ENCODE results near the gene BAZ2B.

Gene BAZ2B

GRCh38 chr2:159614534-159615366, 1.6 kb downstream of the BAZ2B start:
- no peak for DNase-seq

GRCh38 chr2:159613651-159614285, 2.6 kb downstream of the BAZ2B start:
- DNase-seq: no peak

- DNase-seq: no peak
Measured at GRCh38 chr2:159613091-159613490, 3.3 kb downstream of the BAZ2B start.

- no peak for DNase-seq
Measured at GRCh38 chr2:159612255-159612901, 4.0 kb downstream of the BAZ2B start.

GRCh38 chr2:159609811-159610549, 6.4 kb downstream of the BAZ2B start:
- no peak for DNase-seq

GRCh38 chr2:159608723-159609308, 7.5 kb downstream of the BAZ2B start:
- DNase-seq: no peak

- DNase-seq: no peak
Measured at GRCh38 chr2:159608108-159608507, 8.2 kb downstream of the BAZ2B start.

- no peak for DNase-seq
Measured at GRCh38 chr2:159606287-159606686, 10.1 kb downstream of the BAZ2B start.

- DNase-seq: no peak
Measured at GRCh38 chr2:159605441-159606178, 10.7 kb downstream of the BAZ2B start.

- DNase-seq: no peak
Measured at GRCh38 chr2:159604159-159604558, 12.2 kb downstream of the BAZ2B start.

GRCh38 chr2:159600752-159601151, 15.6 kb downstream of the BAZ2B start:
- no peak for DNase-seq

GRCh38 chr2:159595410-159596046, 20.8 kb downstream of the BAZ2B start:
- DNase-seq: no peak

GRCh38 chr2:159592441-159592840, 23.9 kb downstream of the BAZ2B start:
- no peak for DNase-seq

- no peak for DNase-seq
Measured at GRCh38 chr2:159591221-159591620, 25.1 kb downstream of the BAZ2B start.

- DNase-seq: no peak
Measured at GRCh38 chr2:159589286-159589685, 27.1 kb downstream of the BAZ2B start.

GRCh38 chr2:159586034-159586433, 30.3 kb downstream of the BAZ2B start:
- DNase-seq: no peak

- no peak for DNase-seq
Measured at GRCh38 chr2:159585622-159586021, 30.7 kb downstream of the BAZ2B start.

- DNase-seq: no peak
Measured at GRCh38 chr2:159584796-159585195, 31.6 kb downstream of the BAZ2B start.

GRCh38 chr2:159573846-159574606, 42.3 kb downstream of the BAZ2B start:
- no peak for DNase-seq

- no peak for DNase-seq
Measured at GRCh38 chr2:159573294-159573693, 43.1 kb downstream of the BAZ2B start.

- no peak for DNase-seq
Measured at GRCh38 chr2:159572459-159572858, 43.9 kb downstream of the BAZ2B start.
